H1 (cell line): ENCODE results near the gene LIG1.
"Not testable (repeated sequence)": the region's sequence is repeated elsewhere in the genome, so short reads cannot be mapped to it uniquely, and the experiment has no call there.

ENCODE experiments used
- CTCF ChIP-seq, 3 experiments: IDR thresholded peaks; 1 replicate in 2 of 3; 2 replicates in 1 of 3; pipeline versions ENCODE4 v1.5.1 to v1.6.1; 2011; ENCODE audit warnings: low read length in 3 of 3, mild to moderate bottlenecking in 3 of 3, inconsistent platforms in 2 of 3, low read depth in 1 of 3, moderate library complexity in 1 of 3; ENCODE audit not compliant: insufficient read depth in 1 of 3; ENCODE audit errors: control extremely low read depth in 1 of 3
- EGR1 ChIP-seq: IDR thresholded peaks from 2 replicates; pipeline ENCODE4 v1.6.1; 2011; ENCODE audit warnings: low read depth, low read length, borderline replicate concordance
- EZH2 ChIP-seq: fragments of 200-600 bp; sonication (generic); IDR thresholded peaks from 2 replicates; pipeline ENCODE4 v1.7.1; 2012; ENCODE audit warnings: low read depth, mild to moderate bottlenecking, moderate library complexity, low read length, inconsistent platforms; ENCODE audit not compliant: severe bottlenecking
- GABPA ChIP-seq: IDR thresholded peaks from 2 replicates; pipeline ENCODE4 v1.6.1; 2011; ENCODE audit warnings: mild to moderate bottlenecking, low read length, moderate library complexity, borderline replicate concordance; ENCODE audit not compliant: insufficient read depth
- POLR2A ChIP-seq, 2 experiments: IDR thresholded peaks; 1 replicate in 1 of 2; 2 replicates in 1 of 2; pipeline ENCODE4 v1.6.1; 2011; ENCODE audit warnings: low read depth in 2 of 2, low read length in 2 of 2, mild to moderate bottlenecking in 2 of 2; ENCODE audit errors: control extremely low read depth in 1 of 2
- POLR2AphosphoS5 ChIP-seq: IDR thresholded peaks from 2 replicates; pipeline ENCODE4 v1.6.1; 2011; ENCODE audit warnings: low read depth, low read length
- RNF2 ChIP-seq: fragments of 200-900, 300-1000 bp; sonication (generic); IDR thresholded peaks from 2 replicates; pipeline ENCODE4 v1.7.1; 2016; ENCODE audit warnings: borderline replicate concordance, low read depth, mild to moderate bottlenecking, antibody characterized with exemption, low read length; ENCODE audit not compliant: poor library complexity, severe bottlenecking; ENCODE audit errors: missing control alignments
- SP1 ChIP-seq: IDR thresholded peaks from 2 replicates; pipeline ENCODE4 v1.6.1; 2011; ENCODE audit warnings: low read depth, low read length
- YY1 ChIP-seq: IDR thresholded peaks from 2 replicates; pipeline ENCODE4 v1.6.1; 2011; ENCODE audit warnings: low read depth, mild to moderate bottlenecking, low read length

GRCh38 chr19:48070177-48070769, 99.9 kb downstream of the LIG1 start:
- TF ChIP-seq POLR2AphosphoS5; CTCF (IDR thresholded peaks at IDR 0.05; ENCODE audit: control extremely low read depth in 1 of 3, insufficient read depth in 1 of 3, low read depth in 1 of 3, low read length in 3 of 3); EZH2; GABPA; RNF2; POLR2A (IDR thresholded peaks at IDR 0.05; ENCODE audit: control extremely low read depth in 1 of 2, low read depth in 2 of 2, low read length in 2 of 2); SP1; EGR1; YY1: not testable (repeated sequence)
